Thoracic aorta (tissue), 2 donors: ENCODE data around the gene TMEM229A. TPM values are rescaled to one million over a fixed set of nuclear protein-coding genes. Genes with fewer than 3 reads are reported as not detected.

ENCODE experiments used
- ATAC-seq: fragments of 150-250 bp; one replicate; pipeline ENCODE4 v1.8.0; 2017; ENCODE audit warnings: low read depth; ENCODE audit not compliant: insufficient number of reproducible peaks, low FRiP score
- DNase-seq: peaks from one replicate; pipeline ENCODE4 v3.0.0-alpha.2; 2020; ENCODE audit warnings: low spot score
- H3K27ac ChIP-seq, 2 donors: fragments of 200-600 bp; sonication (generic); 1 replicate in 1 of 2; 2 replicates in 1 of 2; pipeline ENCODE4 v1.5.1; 2016; ENCODE audit warnings: mild to moderate bottlenecking in 2 of 2, moderate library complexity in 2 of 2
- H3K27me3 ChIP-seq: fragments of 200-600 bp; sonication (generic); replicated peaks from 2 replicates; pipeline ENCODE4 v1.6.0; 2016; ENCODE audit warnings: mild to moderate bottlenecking; ENCODE audit not compliant: insufficient read depth
- H3K36me3 ChIP-seq: fragments of 200-600 bp; sonication (generic); one replicate; pipeline ENCODE4 v1.5.1; 2016
- H3K4me1 ChIP-seq, 2 donors: fragments of 200-600 bp; sonication (generic); 1 replicate in 1 of 2; 2 replicates in 1 of 2; pipeline versions ENCODE4 v1.5.1 to v1.6.0; 2016; ENCODE audit warnings: low read depth in 2 of 2, mild to moderate bottlenecking in 1 of 2; ENCODE audit not compliant: control insufficient read depth in 1 of 2
- H3K4me3 ChIP-seq: fragments of 200-600 bp; sonication (generic); 2 replicates; pipeline ENCODE4 v1.5.1; 2016; ENCODE audit warnings: mild to moderate bottlenecking
- H3K9me3 ChIP-seq: fragments of 200-600 bp; sonication (generic); 2 replicates; pipeline ENCODE4 v1.5.1; 2016
- total RNA-seq, 2 donors: library from RNA; depleted of rRNA; stranded (reverse); fragments of >200 nt; gene quantifications; one replicate each; pipeline versions ENCODE4 v1.1.0 to v1.2.3, GENCODE V29; 2016
- TF ChIP-seq, protein P1 (sequence below): fragments of 200-600 bp; sonication (generic); IDR thresholded peaks from one replicate; pipeline ENCODE4 v1.5.1; 2019; ENCODE audit warnings: antibody characterized with exemption

TMEM229A gene
- total RNA-seq, 2 donors from 2014 or later, result not detected

DNA sequence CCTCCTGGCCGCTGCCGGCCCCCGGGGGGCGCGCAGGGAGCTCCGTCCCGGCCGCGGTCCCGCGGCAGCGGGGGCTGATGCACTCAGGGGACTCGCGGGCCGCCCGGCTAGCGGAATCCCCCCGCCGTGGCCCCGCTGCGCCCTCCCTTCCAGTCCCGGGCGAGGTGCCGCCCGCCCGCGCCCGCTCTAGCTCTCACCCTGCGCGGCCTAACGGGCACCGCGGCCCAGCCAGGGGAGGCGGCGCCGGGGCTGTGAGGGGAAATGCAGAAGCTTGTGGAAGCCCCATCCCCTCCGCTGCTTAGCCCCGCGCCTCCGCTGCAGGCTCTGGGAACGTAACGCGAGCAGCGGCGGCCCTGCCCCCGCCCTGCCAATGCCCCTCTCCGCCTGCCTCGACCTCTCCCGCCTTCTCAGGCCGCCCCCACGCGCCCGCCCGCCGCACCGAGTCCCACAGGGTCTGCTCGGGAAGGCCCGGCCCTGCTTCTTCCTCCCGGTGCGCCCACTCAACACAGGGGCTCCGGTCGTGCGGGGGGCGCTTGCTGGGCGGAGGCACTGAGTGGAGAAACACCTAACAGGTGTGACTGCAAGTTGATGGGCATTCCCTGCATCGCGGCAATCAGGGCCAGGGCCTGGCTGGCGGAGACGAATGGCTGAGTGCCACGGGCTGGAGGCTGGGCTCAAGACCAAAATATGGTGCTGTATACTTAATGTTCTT lies 384 bp upstream of the TMEM229A start:
- ATAC-seq (no peak), DNase-seq (no peak)
- TF ChIP-seq, protein P1, sequence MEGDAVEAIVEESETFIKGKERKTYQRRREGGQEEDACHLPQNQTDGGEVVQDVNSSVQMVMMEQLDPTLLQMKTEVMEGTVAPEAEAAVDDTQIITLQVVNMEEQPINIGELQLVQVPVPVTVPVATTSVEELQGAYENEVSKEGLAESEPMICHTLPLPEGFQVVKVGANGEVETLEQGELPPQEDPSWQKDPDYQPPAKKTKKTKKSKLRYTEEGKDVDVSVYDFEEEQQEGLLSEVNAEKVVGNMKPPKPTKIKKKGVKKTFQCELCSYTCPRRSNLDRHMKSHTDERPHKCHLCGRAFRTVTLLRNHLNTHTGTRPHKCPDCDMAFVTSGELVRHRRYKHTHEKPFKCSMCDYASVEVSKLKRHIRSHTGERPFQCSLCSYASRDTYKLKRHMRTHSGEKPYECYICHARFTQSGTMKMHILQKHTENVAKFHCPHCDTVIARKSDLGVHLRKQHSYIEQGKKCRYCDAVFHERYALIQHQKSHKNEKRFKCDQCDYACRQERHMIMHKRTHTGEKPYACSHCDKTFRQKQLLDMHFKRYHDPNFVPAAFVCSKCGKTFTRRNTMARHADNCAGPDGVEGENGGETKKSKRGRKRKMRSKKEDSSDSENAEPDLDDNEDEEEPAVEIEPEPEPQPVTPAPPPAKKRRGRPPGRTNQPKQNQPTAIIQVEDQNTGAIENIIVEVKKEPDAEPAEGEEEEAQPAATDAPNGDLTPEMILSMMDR, result no peak
- Histone ChIP-seq H3K27ac (no peak overlapping the region), H3K27me3 (no peaks in the 10 kb centered on the region), H3K36me3 (no peaks in the 10 kb centered on the region), H3K4me1 (peaks cover 7 to 18% of the 10 kb centered on the region in 2 donors), H3K4me3 (peak overlapping the region; percentile 63), H3K9me3 (no peaks in the 10 kb centered on the region)

DNA sequence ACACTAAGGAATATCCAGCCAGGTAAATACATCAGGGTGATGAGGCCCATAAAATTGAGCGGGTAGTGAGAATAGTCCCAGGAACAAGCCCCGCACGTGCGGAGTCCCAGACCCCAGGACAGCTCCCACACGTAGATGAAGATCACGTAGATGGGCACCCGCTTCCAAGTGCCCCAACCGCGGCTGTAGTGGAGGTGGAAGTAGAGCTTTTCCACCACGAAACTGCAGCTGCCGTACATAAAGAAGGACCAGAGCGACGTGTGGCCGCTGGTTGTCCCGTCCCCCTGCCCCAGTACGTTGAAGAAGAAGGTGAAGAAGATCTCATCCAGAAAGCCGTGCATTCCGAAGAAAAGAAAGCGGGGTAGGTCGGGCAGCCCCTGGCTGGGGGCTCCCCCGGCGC lies 948 bp downstream of the TMEM229A start:
- no peaks in the 10 kb centered on the region for H3K27me3 ChIP-seq
- no peaks in the 10 kb centered on the region for H3K9me3 ChIP-seq
- DNase-seq (no peak), ATAC-seq (no peak)
- peak overlapping the region; percentile 63 for H3K4me3 ChIP-seq
- no peaks in the 10 kb centered on the region for H3K36me3 ChIP-seq
- peaks cover 7 to 18% of the 10 kb centered on the region in 2 donors for H3K4me1 ChIP-seq
- no peak overlapping the region for H3K27ac ChIP-seq
- TF ChIP-seq, protein P1, result no peak

DNA sequence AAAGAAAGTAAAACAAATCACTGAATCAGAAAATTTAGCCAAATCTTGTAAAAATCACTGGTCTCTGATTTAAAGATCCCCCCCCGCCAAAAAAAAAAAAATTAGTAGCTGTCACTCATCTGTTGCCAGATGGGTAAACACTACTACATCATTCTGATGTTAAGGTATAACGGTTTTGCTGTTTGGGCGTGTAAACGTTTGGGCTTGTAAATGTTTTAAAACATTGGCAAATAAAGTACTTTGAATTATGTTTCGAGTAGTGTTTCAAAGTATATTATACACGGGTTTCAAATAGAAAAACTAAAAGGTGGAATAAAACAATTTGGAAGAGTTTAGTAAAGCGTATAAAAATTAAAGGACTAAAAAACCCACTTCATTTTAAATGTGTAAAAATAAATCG lies 1.5 kb downstream of the TMEM229A start:
- TF ChIP-seq, protein P1, result no peak
- no peaks in the 10 kb centered on the region for H3K27me3 ChIP-seq
- DNase-seq, result no peak
- no peaks in the 10 kb centered on the region for H3K36me3 ChIP-seq
- no peak for ATAC-seq
- no peaks in the 10 kb centered on the region for H3K9me3 ChIP-seq
- peaks cover 7 to 18% of the 10 kb centered on the region in 2 donors for H3K4me1 ChIP-seq
- peak overlapping the region; percentile 63 for H3K4me3 ChIP-seq
- no peak overlapping the region for H3K27ac ChIP-seq

DNA sequence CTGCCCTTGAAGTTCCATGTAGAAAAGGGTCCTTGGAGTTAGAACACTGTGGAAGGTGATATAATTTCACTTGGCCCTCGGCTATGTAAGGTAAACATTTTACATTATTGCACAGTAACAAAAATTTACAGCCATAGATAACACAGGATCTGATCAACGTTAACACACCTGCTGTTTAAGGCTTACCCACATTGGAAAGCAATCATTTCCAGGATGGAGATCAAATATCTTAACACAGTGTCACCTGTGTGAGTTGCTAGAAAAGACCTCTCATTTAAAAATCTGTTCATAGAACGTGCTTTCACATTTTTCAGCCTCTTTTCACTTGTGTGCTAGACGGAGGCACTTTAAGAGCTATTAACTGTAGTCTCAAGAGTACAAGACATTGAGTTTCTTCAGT lies 1.9 kb downstream of the TMEM229A start:
- Histone ChIP-seq H3K27me3 (no peaks in the 10 kb centered on the region), H3K36me3 (no peaks in the 10 kb centered on the region), H3K9me3 (no peaks in the 10 kb centered on the region), H3K27ac (no peak overlapping the region), H3K4me1 (peaks cover 7 to 18% of the 10 kb centered on the region in 2 donors), H3K4me3 (no peak overlapping the region)
- ATAC-seq, result no peak
- TF ChIP-seq, protein P1, result no peak
- no peak for DNase-seq

DNA sequence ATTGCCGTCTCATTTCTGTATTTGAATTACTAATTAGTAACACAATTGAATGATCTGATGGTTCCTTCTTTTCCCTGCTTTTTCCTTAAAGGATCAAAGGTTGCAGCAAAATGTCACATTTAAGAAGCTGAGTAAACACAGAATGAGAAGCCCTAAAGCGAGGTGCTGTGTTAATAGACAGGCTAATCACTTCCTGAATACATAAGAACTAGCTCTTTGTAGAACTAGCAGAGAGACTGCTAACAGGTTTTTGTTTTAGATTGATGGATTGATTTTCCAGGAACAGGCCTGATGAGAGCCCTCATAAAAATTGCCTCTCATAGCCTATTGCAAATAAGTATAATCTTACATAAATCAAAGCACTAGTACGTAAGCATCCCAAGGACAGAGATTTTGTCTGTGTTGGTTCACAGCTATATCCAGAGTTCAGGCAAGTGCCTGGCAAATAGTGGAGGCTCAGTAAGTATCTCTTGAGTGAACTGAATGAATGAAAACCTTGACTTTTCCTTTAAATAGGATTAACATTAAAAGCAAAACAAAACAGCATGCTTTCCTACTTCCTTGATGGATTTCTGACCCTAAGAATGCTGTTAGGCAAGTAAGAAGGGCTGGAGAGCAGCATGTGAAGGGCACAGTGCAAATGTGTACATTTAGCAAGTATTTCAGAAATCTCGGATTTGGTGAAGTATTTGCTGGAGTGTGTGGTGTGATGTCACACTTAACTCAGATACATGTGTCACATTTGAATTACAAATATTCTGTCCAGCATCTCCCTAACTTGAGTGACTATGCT lies 3.3 kb downstream of the TMEM229A start:
- TF ChIP-seq, protein P1, result no peak
- ATAC-seq, result no peak
- DNase-seq, result no peak
- Histone ChIP-seq H3K4me3 (no peak overlapping the region), H3K9me3 (no peaks in the 10 kb centered on the region), H3K27me3 (no peaks in the 10 kb centered on the region), H3K27ac (no peak overlapping the region), H3K4me1 (peaks cover 7 to 18% of the 10 kb centered on the region in 2 donors), H3K36me3 (no peaks in the 10 kb centered on the region)
